Measurements from ENCODE around the gene MICAL3. TPM values are rescaled to one million over a fixed set of nuclear protein-coding genes. Genes with fewer than 3 reads are reported as not detected.

The MICAL3 gene
- total and polyA plus RNA-seq, 2 experiments from 2014 or later = 27.3 to 76.9 TPM

GRCh38 chr22:17924076-17924475, 100.3 kb downstream of the MICAL3 start:
- Histone ChIP-seq H3K4me1 (ENCODE audit: low read depth) (peaks cover 50% of the 10 kb centered on the region), H3K36me3 (no peaks in the 10 kb centered on the region)

GRCh38 chr22:17922925-17923903, 101.1 kb downstream of the MICAL3 start:
- peak overlapping the region; percentile 94 for H3K27ac ChIP-seq
- no peak overlapping the region for H3K4me3 ChIP-seq
- DNase-seq (ENCODE audit: low read depth in 1 of 2, low spot score in 1 of 2) = peak in 1 of 2 donors; percentile 89
- TF ChIP-seq CTCF (IDR thresholded peaks at IDR 0.05; ENCODE audit: low read depth, low read length) = no peak
- H3K27me3 ChIP-seq = no peaks in the 10 kb centered on the region
- no peaks in the 10 kb centered on the region for H3K9me3 ChIP-seq (ENCODE audit: low read depth)
- H3K4me1 ChIP-seq (ENCODE audit: low read depth) = peaks cover 57% of the 10 kb centered on the region
- H3K36me3 ChIP-seq = no peaks in the 10 kb centered on the region

More at GRCh38 chr22:17924076-17924475, 100.3 kb downstream of the MICAL3 start:
- no peaks in the 10 kb centered on the region for H3K9me3 ChIP-seq (ENCODE audit: low read depth)
- TF ChIP-seq CTCF (IDR thresholded peaks at IDR 0.05; ENCODE audit: low read depth, low read length) = no peak
- H3K27ac ChIP-seq = no peak overlapping the region
- no peak overlapping the region for H3K4me3 ChIP-seq
- DNase-seq (ENCODE audit: low read depth in 1 of 2, low spot score in 1 of 2) = no peak
- no peaks in the 10 kb centered on the region for H3K27me3 ChIP-seq

GRCh38 chr22:17921871-17922821, 102.2 kb downstream of the MICAL3 start:
- Histone ChIP-seq H3K27ac (peak overlapping the region; percentile 94), H3K27me3 (no peaks in the 10 kb centered on the region), H3K4me3 (no peak overlapping the region), H3K36me3 (no peaks in the 10 kb centered on the region), H3K9me3 (ENCODE audit: low read depth) (no peaks in the 10 kb centered on the region), H3K4me1 (ENCODE audit: low read depth) (peaks cover 68% of the 10 kb centered on the region)
- DNase-seq (ENCODE audit: low read depth in 1 of 2, low spot score in 1 of 2) = peak in 1 of 2 donors; percentile 89
- no peak for TF ChIP-seq CTCF (IDR thresholded peaks at IDR 0.05; ENCODE audit: low read depth, low read length)

- Histone ChIP-seq H3K4me3 (no peak overlapping the region), H3K27ac (peak overlapping the region; percentile 94), H3K36me3 (no peaks in the 10 kb centered on the region), H3K9me3 (ENCODE audit: low read depth) (no peaks in the 10 kb centered on the region), H3K4me1 (ENCODE audit: low read depth) (peaks cover 78% of the 10 kb centered on the region), H3K27me3 (no peaks in the 10 kb centered on the region)
- peak in 1 of 2 donors; percentile 50 for DNase-seq (ENCODE audit: low read depth in 1 of 2, low spot score in 1 of 2)
- TF ChIP-seq CTCF (IDR thresholded peaks at IDR 0.05; ENCODE audit: low read depth, low read length) = no peak
Measured at GRCh38 chr22:17920992-17921650, 103.2 kb downstream of the MICAL3 start.

- Histone ChIP-seq H3K36me3 (no peaks in the 10 kb centered on the region), H3K27ac (peak overlapping the region; percentile 94), H3K27me3 (no peaks in the 10 kb centered on the region), H3K4me1 (ENCODE audit: low read depth) (peaks cover 77% of the 10 kb centered on the region), H3K4me3 (no peak overlapping the region), H3K9me3 (ENCODE audit: low read depth) (no peaks in the 10 kb centered on the region)
- TF ChIP-seq CTCF (IDR thresholded peaks at IDR 0.05; ENCODE audit: low read depth, low read length) = peak; percentile 7
- peak; percentile 66 to 91 for DNase-seq (ENCODE audit: low read depth in 1 of 2, low spot score in 1 of 2)
Measured at GRCh38 chr22:17920145-17920605, 104.2 kb downstream of the MICAL3 start.
